Measurements from ENCODE around the gene PHF11.

The PHF11 gene

DNA sequence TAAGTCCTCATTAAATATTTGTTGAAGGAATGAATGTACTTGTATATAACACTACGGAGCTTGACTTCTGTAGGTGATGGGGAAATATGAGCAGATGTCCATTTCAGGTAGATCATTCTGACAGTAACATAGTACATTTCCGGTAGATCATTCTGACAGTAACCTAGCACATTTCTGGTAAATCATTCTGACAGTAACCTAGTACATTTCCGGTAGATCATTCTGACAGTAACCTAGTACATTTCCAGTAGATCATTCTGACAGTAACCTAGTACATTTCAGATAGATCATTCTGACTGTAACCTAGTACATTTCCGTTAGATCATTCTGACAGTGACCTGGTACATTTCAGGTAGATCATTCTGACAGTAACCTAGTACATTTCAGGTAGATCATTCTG, 2.5 kb downstream of the PHF11 start:
- no peak for DNase-seq (ENCODE audit: low spot score)

DNA sequence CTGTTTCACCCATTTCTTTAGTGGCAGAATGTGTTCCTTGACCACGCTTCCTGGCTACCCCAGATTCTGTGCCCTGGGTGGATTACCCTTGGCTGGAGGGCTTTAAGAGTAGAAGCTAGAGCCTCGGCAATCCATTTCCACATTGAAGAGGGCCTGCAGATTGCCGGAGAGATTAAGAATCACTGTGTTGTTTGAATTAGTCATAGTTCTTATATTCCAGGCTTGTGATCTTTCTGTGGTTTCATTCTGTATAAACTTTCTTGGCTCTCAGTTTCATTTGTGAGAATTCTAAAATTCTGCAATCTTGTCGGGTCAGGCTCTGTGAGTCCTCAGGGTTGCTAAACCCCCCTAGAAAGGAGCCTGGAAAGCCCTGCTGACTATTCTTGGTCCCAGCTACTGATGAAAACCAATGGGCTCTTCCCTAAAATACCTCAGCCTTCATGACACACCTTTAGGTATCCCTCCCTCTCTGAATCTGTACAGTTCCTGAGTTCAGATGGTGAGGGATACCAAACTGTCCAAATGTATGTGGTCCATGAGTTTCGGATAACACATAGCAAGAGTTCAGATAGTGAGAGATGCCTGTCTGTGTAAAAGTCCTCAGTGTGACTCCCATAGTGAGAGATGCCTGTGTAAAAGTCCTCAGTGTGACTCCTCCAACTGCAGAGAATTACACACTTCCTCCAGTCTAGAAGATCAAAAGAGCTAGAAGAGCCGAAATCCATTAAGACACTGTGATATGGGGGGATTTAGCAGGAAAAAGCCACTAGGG, 4.3 kb downstream of the PHF11 start:
- DNase-seq (ENCODE audit: low spot score) = peak; percentile 72

DNA sequence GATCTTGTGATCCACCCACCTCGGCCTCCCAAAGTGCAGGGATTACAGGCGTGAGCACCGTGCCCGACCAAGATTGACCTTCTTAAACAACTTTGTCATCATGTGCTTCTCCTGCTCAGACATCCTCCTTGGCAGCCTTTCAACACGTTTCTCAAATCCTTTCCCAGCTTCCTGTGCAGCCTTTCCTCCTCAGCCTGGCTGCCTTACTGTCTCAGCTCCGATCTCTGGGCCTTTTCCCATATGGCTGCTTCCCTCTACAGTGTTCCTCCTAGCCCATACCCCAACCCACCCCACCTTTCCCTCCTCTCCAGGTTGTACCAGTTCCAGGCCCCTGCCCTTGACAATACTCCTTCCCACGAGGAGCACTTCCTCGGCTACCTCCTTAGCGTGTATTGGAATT, 7.2 kb downstream of the PHF11 start:
- peak; percentile 41 for DNase-seq (ENCODE audit: low spot score)

DNA sequence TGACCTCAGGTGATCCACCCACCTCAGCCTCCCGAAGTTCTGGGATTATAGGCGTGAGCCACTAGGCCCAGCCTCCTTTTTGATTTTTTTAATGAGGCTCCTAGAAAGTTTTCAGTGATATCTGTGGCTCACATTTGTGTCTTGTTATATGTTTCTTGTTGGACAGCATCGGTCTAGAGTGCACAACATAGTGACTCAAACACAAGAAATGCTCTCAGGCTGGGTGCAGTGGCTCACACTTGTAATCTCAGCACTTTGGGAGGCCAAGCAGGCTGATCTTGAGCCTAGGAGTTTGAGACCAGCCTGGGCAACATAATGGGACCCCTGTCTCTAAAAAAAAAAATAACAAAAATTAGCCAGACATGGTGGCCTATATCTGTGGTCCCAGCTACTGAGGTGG, 8.2 kb downstream of the PHF11 start:
- peak; percentile 26 for DNase-seq (ENCODE audit: low spot score)

DNA sequence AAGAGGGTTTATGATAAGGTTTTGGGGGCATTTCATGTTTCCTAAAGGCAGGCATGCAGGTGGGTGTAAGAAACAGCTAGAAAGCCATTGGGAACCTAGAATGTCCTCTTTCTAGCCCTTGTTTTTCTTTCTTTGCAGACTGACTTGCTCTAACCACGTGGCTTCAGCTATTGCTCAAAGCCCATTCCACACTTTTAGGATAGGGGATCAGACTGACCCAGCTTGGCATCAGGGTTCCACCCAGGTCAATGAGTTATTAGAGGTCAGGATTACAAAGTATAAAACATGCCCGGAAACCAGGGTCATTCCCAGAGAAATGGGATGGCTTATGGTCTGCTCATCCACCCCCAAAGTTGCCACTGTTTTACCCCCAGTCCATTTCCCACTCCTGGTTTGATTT, 16.8 kb downstream of the PHF11 start:
- no peak for DNase-seq (ENCODE audit: low spot score)

DNA sequence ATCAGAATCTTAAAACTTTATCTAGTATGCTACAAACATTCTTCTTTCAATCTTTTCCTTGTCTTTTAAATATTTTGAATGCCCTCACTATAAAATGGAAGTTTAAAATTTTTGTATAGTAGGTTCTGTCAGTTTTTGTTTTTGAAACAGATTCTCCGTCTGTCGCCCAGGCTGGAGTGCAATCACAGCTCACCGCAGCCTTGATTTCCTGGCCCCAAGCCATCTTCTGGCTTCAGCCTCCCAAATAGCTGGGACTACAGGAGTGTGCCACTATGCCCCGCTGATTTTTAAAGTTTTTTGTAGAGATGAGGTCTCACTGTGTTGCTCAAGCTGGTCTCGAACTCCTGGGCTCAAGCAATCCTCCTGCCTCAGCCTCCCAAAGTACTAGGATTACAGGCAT, 20.7 kb downstream of the PHF11 start:
- no peak for DNase-seq (ENCODE audit: low spot score)

DNA sequence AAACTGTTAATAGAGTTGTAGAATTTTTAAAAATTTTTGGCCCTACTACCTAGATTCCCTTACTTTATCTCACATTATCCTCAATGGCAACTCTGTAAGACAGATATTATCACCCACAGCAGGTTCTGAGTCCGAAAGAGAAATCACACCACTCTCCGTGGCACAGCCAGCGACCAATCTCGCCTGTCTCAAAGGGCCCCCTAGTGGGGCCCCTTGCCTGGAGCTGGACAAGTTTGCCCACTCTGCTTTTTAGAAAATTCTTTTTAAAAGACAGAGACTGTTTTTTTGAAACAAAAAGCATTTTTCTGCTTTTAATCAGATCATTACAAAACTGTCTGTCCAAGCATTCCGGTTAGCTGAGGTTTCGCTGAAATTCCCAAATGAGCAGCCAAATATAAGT, 21.7 kb downstream of the PHF11 start:
- peak; percentile 53 for DNase-seq (ENCODE audit: low spot score)

DNA sequence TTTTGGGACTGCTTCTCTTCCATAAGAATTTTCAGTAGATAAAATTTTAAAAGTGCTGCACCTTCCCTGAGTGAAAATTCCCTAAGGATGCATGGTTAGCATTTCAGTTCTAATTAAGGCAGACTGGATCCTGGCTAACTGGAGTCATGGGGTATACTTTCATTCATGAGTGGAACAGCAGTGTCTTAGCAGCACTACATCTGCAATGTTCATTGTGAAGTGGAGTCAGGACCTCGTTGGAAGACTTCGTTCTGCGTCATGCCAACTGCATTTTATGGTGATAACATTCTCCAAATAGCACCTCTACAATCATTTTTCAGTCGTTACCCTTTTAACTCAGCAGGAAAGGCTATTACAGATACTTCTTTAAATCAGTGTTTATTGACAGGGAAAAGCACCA, 25.5 kb downstream of the PHF11 start:
- DNase-seq (ENCODE audit: low spot score) = no peak

DNA sequence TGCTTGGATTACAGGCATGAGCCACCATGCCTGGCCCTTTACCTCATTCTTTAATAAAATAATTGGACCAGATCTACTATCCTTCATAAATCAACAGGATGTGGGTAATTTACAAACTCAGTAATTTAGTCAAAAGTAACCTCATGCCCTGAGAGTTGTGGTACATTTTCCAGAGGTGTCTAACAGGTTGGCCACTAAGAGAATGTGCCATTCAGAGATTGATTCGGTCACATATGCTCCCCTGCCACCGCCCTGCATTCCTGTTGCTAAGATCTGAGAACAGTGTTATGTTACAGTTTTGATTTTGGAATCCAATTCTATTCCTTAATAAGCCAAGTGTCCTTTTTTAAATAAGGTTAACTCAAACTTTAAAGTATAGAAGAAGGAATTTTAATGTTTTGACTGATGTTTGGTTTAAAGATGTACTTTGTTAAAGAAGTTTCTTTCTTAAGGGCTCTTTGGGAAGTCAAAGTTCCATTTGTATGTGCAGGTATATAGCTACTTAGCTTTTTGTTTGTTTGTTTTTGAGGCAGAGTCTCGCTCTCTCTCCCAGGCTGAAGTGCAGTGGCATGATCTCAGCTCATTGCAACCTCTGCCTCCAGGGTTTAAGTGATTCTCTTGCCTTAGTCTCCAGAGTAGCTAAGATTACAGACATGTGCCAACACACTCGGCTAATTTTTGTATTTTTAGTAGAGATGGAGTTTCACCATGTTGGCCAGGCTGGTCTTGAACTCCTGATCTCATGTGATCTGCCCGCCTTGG, 29.2 kb downstream of the PHF11 start:
- no peak for DNase-seq (ENCODE audit: low spot score)

DNA sequence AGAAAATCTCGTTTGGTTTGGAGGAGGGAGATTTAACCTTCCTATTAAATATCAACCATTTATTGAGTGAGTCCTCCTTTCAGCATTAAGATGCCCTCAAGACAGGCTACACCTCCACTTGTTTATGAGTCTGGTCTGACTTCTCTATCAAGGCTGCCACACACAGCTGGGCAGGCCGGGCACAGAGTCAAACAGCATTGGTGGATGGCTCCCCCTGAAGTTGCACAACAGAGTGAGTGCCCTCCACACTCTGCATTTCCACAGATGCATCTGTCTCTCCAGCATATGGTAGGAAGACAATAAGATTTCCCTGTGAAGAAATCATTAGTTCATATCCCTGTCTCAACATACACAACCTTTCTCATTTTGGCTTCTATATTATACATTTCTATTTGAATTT, 31.4 kb downstream of the PHF11 start:
- DNase-seq (ENCODE audit: low spot score) = no peak

DNA sequence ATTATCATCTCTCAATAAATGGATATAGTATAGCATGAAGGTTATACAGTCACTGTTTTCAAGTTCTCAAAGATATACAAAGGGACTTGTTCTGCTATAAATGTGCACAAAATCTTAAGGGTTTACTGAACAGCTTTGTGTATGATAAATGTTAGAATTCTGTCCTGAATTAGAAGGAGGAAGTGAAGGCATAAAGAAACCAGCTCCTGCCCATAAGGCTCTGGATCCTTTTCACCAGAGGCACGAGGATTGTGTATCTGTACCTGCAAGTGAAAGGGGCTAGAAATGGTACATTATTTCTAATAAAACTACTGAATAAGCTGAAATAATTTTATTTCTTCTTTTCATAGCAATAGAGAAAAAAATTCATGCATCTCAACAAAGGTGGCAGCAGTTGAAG, 32.4 kb downstream of the PHF11 start:
- DNase-seq (ENCODE audit: low spot score) = no peak

DNA sequence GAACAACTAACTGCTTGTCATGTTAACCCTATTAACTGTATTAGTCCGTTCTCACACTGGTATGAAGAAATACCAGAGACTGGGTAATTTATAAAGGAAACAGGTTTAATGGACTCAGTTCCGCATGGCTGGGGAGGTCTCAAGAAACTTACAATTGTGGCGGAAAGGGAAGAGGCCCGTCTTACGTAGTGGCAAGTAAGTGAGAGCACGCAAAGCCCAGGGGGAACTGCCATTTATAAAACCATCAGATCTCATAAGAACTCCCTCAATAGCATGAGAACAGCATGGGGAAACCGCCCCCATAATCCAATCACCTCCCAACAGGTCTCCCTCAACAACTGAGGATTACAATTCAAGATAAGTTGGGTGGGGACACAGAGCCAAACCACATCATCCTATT, 34.7 kb downstream of the PHF11 start:
- no peak for DNase-seq (ENCODE audit: low spot score)

DNA sequence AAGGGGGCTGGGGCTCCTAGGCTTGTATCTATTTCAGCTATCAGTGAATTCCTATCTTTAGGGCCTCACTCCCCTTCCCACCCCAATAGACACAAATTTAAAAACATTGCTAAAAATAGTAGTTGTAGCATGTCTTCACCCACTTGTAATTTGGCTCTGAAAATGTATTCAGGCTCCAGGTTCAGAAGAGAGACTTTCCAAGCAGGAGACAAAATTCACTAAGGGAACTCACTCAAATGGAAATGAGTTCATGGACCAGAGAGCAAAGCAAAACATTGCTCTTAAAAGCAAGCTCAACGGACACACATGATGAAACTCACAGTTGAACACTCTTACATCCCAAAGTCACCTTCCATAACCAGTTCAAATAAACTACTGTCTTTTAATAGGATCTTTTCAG, 36.8 kb downstream of the PHF11 start:
- DNase-seq (ENCODE audit: low spot score) = no peak

DNA sequence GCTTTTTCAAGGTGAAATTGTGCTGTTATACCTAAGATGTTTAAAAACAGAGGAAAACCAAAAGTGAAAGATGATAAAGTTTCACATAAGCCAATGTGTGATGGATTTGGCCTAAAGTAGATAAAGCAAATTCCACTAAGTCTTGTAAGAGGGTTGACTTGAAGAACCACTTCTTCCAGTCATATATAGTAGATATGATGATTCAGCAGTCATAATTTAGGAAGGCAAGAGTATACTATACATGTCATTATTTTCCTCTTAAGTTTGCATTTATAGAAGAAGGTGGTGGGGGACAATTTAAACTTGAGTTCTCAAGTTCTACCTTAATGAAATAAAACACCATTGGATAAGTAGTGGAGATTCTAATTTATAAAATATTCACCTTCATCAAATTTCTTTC, 37.3 kb downstream of the PHF11 start:
- DNase-seq (ENCODE audit: low spot score) = no peak

DNA sequence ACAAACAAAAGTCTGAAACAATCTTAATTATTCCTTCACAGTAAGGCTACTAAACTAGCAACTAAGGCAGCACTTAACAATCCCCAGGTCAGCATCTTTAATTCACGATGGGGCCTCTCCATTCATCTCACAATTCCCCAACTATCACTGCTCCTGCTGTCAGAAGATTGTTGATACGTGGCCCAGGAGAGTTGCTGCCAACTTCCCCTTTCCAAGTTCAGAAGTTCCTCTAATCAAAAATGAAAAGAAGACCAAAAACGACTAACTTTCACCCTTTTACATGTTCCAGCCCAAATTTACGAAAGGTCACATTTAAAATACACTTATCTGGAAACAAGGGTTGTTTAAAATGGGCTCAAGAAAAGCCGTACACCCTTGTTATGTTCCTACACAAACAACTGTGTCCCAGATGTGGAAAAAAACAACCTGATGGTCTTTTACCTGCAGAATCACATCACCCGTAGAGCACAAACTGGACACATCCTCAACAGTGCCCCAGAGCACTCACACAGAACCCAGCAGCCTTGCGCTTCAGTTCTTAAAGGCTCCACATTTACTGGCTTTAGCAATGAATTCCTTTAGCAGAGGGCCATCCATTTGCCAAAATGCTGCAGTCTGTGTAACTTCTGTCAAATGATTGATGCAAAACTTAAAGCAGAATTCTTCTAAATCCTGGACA, 38.0 kb downstream of the PHF11 start:
- no peak for DNase-seq (ENCODE audit: low spot score)

DNA sequence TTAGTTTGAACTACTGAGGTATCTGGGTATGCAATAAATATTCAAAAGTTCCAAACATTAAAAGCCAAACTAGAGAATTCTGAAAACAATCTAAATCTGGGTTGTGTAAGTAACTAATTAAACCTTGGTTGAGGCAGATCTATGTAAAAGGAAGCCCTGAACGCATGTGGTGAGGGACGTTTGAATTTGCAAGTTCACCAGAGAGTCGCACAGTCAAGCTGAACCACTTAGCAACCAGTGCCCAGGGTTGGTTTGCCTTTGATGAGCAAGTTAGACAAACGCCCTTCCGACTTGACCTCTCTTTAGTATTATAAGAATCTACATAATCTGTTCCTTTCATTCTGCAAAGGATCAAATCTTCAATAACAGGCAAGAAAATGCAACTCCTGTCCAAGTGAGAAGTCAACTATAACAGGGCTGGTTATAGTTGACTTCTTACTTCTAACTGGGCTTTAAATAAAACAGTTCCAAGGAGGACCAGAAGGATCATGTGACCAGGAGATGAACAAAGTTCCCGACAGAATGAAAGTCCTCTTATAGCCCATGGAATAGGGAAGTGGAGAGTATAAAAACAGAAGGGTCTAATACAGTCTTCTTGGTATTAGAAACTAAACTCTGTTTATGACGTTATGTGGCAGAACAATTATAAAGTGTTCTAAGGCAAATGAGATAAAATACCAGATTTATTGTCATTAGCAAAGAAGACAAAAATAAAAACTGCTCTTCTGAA, 40.6 kb downstream of the PHF11 start:
- DNase-seq (ENCODE audit: low spot score) = no peak

DNA sequence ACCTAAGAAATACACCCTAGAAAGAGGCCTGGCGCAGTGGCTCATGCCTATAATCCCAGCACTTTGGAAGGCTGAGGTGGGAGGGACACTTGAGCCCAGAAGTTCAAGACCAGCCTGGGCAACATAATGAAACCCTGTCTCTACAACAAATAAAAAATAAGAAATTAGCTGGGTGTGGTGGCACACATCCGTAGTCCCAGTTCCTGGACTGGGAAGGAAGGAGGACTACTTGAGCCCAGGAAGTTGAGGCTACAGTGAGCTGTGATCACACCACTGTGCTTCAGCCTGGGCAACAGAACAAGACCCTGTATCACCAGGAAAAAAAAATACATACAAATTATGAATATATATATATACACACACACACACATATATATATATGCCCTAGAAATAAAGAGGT, 42.7 kb downstream of the PHF11 start:
- no peak for DNase-seq (ENCODE audit: low spot score)

DNA sequence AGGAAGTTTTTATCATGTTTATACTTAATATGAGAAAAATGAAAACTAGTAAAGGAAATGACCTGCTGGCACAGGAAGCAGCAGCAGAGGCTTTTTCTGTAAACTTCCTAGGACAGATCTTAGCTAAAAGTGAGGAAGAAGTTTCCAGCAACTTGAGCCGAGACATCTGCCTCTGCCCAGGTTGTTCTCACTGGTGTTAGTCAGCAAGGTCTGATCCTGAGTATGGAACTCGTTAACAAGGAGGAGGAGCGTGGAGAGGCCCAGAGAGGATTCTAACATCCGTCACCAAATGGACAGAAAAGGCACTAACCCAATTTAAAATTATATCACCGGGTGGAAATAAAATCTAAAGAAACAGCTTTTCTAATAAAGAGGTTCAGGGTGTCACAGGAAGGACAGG, 43.6 kb downstream of the PHF11 start:
- no peak for DNase-seq (ENCODE audit: low spot score)

DNA sequence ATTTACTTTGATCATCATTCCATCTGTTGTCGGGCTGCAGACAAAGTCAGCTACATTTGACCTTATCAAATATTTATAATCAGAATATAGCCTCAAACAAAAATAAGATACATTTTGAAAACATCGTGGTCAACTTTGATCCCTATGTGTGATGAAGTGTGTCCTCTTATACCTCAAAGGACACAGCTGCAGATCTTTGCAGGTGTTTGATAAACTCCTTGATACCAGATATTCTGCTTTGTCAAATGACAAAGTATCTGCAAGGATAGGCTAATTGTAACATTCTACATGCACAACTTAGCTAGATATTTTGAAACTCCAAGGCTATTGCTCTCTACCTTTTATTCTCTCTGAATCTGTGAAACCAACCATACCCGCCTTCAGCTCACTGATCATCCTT, 44.0 kb downstream of the PHF11 start:
- DNase-seq (ENCODE audit: low spot score) = no peak

DNA sequence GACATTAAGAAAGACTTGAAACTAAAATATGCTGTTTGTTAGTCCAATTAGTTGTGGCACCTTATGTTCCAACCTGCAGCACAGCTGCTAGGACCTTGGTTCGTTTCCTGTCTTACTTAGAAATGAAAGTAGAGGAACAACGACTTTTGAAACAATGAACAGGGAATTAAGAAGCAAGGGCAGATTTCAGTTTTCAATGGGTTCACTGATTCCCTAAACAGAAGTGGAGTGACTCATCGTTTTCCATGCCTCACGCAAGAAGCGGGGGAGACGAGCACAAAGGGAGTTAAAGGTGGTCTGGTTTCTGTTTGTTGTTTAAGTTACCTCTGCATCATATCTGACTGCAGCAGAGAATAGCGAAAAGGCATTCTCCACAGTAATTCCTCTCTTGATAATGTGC, 44.8 kb downstream of the PHF11 start:
- DNase-seq (ENCODE audit: low spot score) = no peak

DNA sequence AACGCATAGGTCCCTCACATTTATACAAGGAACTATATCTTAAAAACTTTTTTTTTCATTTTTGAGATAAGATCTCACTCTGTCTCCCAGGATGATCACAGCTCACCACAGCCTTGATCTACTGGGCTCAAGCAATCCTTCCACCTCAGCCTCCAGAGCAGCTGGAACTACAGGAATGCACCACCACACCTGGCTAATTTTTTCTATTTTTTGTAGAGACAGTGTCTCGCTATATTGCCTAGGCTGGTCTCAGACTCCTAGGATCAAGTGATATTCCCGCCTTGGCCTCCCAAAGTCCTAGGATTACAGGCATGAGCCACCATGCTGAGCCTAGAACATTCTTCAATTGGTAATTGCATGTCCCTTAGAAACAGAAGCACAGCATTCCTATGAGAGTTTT, 47.9 kb downstream of the PHF11 start:
- no peak for DNase-seq (ENCODE audit: low spot score)

DNA sequence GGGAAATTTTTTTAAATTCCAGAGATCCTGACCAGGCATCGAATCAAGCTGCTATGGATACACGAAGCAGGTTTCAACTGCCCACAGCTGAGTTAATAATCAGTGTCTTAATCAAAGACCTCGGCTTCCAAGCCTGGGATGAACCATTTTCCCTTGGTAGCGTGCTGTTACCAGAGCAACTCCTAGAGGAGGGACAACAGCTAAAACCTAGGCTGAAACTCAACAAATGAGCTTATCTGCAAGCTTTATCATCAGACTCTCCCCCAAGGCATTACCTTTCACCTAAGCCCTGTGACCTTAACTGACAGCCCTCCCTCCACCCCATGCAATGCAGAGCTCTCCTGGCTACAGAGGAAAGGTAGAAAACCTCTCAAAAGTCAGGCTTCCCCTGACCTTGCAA, 49.9 kb downstream of the PHF11 start:
- DNase-seq (ENCODE audit: low spot score) = no peak

DNA sequence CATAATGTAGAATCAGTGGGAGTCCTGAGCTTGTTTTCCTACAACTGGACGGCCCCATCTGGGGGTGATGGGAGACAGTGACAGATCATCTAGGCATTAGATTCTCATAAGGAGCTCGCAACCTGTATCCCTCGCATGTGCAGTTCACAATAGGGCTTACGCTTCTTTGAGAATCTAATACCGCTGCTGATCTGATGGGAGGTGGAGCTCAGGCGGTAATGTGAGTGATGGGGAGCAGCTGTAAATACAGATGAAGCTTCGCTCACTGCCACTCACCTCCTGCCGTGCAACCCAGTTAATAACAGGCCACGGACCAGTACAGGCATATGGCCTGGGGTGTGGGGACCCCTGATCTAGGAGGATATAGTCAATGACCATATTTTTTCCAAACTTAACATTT, 50.8 kb downstream of the PHF11 start:
- DNase-seq (ENCODE audit: low spot score) = no peak

Data from AG20443 (cell line).